ENCODE results near the gene ARID1B.

The ARID1B gene

GRCh38 chr6:157171801-157172200, 394.6 kb downstream of the ARID1B start:
- DNase-seq = no peak

GRCh38 chr6:157172231-157172701, 395.1 kb downstream of the ARID1B start:
- no peak for DNase-seq

DNA sequence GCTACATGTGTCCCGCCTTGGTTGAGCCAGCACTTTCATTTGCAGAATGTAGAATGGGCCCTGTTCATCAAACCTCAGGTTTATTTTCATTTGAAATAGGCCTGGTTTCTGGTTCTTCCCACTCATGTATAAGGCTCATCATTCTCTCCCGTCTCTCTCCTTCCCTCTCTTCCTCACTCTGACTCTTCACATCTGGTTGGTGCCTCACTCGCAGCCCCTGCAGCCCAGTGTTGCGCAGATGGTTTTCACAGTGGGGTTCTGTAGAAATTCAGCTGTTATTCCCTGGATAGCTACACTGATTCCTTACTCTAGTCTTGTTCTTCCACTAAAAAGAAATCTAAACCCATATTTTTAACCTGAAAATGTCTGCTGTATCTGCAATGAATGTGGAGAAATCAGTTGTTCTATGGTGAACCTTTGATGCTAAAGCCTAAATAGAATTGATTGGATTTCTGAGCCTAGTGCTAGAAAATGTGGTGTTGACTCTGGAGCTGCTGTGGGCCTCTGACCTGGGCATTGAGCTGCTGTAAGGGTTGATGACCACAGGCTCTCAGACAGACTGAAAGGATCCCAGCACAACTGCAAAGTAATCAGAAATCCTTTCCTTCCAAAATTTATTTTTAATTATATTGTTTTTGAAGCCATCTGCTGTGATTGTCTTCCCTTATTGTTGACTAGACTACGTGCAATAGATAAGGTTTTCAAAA, 395.8 kb downstream of the ARID1B start:
- no peak for DNase-seq

GRCh38 chr6:157173776-157174175, 396.6 kb downstream of the ARID1B start:
- DNase-seq = no peak

GRCh38 chr6:157174731-157175130, 397.6 kb downstream of the ARID1B start:
- no peak for DNase-seq

DNA sequence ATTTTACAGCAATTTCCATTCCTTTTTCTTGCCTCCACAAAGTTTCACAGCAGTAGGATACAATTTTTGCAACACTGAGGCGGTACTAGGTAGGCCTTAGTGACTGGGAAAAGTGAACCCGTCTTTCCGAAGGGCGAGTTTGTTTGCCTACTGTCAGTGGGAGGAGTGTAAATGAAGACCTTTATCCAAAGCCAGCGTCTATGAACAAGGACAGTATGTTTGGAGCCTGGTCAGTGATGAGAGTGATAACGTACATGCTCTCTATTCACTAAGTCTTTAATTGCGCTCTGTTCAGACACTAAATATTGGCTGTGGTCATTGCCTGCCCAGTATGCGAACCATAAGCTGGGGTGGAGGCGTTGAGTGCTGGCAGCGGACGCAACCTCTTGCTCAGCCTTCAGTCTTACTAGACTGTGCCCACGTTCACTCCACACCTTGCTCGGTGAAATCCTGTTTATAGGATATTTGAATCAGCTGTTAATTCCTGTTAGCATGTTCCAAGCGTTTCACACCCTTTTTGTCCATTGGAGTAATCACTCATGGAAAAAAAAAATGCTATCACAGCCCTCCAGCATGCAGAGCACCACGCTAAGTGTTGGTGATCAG, 400.7 kb downstream of the ARID1B start:
- DNase-seq = no peak

- DNase-seq = no peak
Observed at GRCh38 chr6:157181649-157182048, 404.5 kb downstream of the ARID1B start.

GRCh38 chr6:157182503-157183264, 405.5 kb downstream of the ARID1B start:
- no peak for DNase-seq

GRCh38 chr6:157184202-157185015, 407.2 kb downstream of the ARID1B start:
- DNase-seq = peak; percentile 33

GRCh38 chr6:157185171-157185570, 408.0 kb downstream of the ARID1B start:
- DNase-seq = no peak

DNA sequence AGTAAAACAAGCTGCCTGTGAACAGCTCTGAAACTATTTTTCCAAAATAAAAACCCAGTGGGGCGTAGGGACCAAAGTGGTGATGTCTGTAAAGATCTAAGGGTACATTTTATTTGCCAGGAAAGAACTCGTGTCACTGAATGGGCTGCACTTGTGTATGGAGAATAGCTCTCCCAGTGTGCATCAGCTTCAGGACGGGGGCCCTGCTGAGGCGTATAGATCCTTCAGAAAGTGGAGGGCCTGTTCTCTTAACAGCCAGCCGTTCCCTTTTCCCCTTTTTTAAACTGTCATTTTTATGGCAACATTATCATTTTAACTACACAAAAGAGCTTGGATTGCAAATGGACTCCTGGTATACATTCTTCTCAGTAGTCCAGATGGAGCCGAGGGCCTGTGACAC, 408.8 kb downstream of the ARID1B start:
- no peak for DNase-seq

- DNase-seq = no peak
Observed at GRCh38 chr6:157186785-157187181, 409.6 kb downstream of the ARID1B start.

GRCh38 chr6:157187182-157188083, 410.3 kb downstream of the ARID1B start:
- no peak for DNase-seq

- no peak for DNase-seq
Observed at GRCh38 chr6:157188213-157188612, 411.0 kb downstream of the ARID1B start.

DNA sequence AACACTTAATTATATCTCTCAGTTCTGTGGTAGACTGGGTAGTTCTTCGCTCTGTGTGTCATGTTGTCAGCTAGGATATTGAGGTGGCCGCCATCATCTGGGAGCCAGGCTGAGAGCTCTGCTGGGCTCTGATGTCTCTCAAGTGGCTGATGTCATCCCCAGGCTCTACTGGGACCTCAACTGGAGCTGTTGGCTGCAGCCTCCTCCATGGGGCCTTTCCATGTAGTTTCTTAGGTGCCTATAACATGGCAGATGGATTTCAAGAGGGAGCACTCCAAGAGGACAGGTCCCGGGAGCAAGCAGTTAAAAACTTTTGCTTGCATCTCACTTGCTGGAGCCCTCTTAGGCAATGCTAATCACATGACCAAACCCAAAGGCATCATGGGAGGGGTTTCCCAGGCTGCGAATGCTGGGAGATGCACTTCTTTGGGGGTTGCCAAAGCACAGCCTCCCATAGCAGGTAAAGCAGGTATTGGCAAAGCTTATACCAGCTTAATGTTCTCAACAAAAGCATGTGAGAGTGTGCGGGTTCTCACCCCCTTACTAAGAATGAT, 416.3 kb downstream of the ARID1B start:
- no peak for DNase-seq

GRCh38 chr6:157194110-157194509, 416.9 kb downstream of the ARID1B start:
- no peak for DNase-seq

- no peak for DNase-seq
Observed at GRCh38 chr6:157194643-157195042, 417.5 kb downstream of the ARID1B start.

DNA sequence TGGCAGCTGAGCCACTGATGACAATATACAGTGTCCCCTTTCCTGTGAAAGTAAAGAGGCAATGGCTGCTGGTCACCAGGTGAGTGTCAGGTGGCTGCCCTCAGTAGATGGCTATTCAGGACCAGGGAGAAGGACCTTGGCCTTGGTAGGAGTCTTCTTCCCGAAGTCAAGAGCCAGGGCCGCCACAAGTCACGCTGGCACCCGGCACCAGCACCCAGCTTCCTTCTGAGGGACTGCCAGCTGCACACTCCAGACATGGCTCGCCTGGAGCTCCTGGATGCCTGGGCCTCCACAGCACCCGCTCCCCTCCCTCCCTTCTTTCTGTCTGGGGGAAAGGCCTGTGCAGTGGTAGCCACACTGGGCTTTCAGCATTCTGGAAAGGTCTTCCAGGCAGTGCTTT, 419.2 kb downstream of the ARID1B start:
- no peak for DNase-seq

DNA sequence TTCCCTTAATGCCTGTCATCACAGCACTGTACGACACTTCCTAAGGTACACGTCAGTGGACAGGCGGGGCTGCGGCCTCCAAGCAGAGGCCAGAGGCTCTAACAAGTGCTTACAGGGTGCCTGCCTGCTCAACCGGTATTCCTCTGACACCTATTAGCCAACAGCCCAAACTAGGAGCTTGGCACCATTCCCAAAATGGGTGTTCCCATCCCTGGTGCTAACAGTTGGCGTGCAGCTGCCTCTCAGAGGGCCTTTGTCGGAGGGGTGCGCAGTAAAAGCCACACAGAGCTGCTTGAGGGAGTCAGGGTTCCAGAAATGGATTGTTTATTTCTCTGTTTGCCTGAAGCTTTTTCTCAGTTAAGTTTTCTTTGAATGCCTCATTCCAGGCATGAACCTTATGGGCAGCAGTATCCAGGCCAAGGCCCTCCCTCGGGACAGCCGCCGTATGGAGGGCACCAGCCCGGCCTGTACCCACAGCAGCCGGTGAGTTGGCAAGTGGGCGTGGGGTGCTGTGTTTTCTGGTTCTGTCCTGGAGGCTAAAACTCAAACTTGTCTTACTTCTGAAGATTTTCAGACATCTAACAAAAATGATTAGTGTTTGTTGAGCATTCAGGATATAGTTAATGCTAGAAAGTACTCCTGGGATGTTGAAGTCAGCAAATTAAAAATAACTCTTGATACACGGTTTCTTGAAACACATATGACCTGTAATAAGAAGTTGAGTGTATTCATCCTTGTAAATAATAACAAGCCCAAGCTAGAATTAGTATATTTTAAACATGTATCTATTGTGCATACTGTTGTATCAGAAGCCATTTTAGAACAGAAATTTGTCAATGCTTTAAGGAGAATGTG, 421.5 kb downstream of the ARID1B start:
- no peak for DNase-seq

DNA sequence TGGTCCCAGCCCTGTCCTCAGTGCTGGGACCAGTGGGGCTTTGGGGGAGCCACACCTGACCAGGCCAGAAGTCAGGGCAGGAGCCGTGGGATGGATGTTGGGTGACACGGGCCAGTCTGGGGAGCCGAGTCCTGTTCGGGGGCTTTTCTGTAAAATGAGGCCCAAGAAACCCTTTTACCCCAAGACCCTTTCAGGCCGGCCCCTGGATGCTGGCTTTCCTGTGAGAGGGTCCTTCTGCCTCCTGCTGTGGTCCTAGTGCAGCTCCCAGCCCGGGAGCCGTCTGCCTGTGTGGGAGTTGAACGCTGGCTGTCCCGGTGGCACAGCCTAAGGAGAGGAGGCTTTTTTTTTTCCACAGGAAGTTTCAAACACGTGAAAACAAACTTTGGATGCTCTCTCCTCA, 422.9 kb downstream of the ARID1B start:
- no peak for DNase-seq

DNA sequence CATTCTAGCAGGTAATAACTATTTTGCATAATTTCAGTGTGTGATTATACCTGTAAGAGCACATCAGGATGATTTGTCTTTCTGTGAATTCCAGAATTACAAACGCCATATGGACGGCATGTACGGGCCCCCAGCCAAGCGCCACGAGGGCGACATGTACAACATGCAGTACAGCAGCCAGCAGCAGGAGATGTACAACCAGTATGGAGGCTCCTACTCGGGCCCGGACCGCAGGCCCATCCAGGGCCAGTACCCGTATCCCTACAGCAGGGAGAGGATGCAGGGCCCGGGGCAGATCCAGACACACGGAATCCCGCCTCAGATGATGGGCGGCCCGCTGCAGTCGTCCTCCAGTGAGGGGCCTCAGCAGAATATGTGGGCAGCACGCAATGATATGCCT, 423.4 kb downstream of the ARID1B start:
- DNase-seq = no peak
